HL-60 (cell line): ENCODE measurements around the gene KMT5B.

Experiments
- DNase-seq, 2 experiments: peaks; one replicate each; pipeline ENCODE4 v3.0.0-alpha.2; 2010 to 2020; ENCODE audit warnings: low read depth in 1 of 2, low spot score in 1 of 2
- H3K27ac ChIP-seq: fragments of 250-450 bp; sonication (Bioruptor Pico); replicated peaks from 2 replicates; pipeline ENCODE4 v1.5.1; 2020; ENCODE audit warnings: mild to moderate bottlenecking, moderate library complexity
- H3K27me3 ChIP-seq: fragments of 250-450 bp; sonication (Bioruptor Pico); 2 replicates; pipeline ENCODE4 v1.5.1; 2021; ENCODE audit warnings: mild to moderate bottlenecking, moderate library complexity; ENCODE audit not compliant: insufficient read depth, poor library complexity, severe bottlenecking
- H3K4me3 ChIP-seq: replicated peaks from 2 replicates; pipeline ENCODE4 v1.5.1; 2011; ENCODE audit warnings: mild to moderate bottlenecking, control low read depth, low read length; ENCODE audit not compliant: insufficient read depth
- CTCF ChIP-seq: IDR thresholded peaks from one replicate; pipeline ENCODE4 v1.5.1; 2011; ENCODE audit warnings: low read length, control low read depth, inconsistent platforms; ENCODE audit not compliant: insufficient read depth
- GABPA ChIP-seq: IDR thresholded peaks from 2 replicates; pipeline ENCODE4 v1.6.1; 2012; ENCODE audit warnings: low read depth
- POLR2AphosphoS5 ChIP-seq: IDR thresholded peaks from 2 replicates; pipeline ENCODE4 v1.6.1; 2012; ENCODE audit warnings: low read depth
- SPI1 ChIP-seq: IDR thresholded peaks from 2 replicates; pipeline ENCODE4 v1.6.1; 2012; ENCODE audit warnings: low read depth, mild to moderate bottlenecking, borderline replicate concordance
- TF ChIP-seq, protein P1 (sequence below): IDR thresholded peaks from 2 replicates; pipeline ENCODE4 v1.6.1; 2012; ENCODE audit warnings: low read depth; ENCODE audit not compliant: insufficient replicate concordance

Gene KMT5B

DNA sequence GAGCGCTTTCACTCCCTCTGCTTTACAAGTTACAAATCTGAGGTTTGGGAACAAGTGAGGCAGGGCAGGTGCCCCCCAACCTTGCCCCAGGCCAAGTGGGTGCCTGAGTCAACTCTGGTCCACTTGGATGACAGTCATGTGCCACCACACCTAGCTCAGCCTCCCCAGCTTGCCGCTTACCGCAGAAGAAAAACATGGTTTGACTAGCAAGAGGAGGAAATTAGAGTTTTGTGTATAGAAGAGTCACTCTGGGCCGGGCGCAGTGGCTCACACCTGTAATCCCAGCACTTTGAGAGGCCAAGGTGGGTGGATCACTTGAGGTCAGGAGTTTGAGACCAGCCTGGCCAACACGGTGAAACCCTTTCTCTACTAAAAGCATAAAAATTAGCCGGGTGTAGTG, 64.2 kb downstream of the KMT5B start:
- Histone ChIP-seq H3K27ac (no peak overlapping the region), H3K27me3 (no peaks in the 10 kb centered on the region), H3K4me3 (no peak overlapping the region)
- TF ChIP-seq POLR2AphosphoS5 (no peak), GABPA (no peak), SPI1 (no peak), CTCF (no peak)
- TF ChIP-seq, protein P1, sequence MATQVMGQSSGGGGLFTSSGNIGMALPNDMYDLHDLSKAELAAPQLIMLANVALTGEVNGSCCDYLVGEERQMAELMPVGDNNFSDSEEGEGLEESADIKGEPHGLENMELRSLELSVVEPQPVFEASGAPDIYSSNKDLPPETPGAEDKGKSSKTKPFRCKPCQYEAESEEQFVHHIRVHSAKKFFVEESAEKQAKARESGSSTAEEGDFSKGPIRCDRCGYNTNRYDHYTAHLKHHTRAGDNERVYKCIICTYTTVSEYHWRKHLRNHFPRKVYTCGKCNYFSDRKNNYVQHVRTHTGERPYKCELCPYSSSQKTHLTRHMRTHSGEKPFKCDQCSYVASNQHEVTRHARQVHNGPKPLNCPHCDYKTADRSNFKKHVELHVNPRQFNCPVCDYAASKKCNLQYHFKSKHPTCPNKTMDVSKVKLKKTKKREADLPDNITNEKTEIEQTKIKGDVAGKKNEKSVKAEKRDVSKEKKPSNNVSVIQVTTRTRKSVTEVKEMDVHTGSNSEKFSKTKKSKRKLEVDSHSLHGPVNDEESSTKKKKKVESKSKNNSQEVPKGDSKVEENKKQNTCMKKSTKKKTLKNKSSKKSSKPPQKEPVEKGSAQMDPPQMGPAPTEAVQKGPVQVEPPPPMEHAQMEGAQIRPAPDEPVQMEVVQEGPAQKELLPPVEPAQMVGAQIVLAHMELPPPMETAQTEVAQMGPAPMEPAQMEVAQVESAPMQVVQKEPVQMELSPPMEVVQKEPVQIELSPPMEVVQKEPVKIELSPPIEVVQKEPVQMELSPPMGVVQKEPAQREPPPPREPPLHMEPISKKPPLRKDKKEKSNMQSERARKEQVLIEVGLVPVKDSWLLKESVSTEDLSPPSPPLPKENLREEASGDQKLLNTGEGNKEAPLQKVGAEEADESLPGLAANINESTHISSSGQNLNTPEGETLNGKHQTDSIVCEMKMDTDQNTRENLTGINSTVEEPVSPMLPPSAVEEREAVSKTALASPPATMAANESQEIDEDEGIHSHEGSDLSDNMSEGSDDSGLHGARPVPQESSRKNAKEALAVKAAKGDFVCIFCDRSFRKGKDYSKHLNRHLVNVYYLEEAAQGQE = no peak
- no peak for DNase-seq

- TF ChIP-seq POLR2AphosphoS5 = no peak
- TF ChIP-seq CTCF = no peak
- DNase-seq = no peak
- Histone ChIP-seq H3K27me3 (no peaks in the 10 kb centered on the region), H3K4me3 (no peak overlapping the region), H3K27ac (no peak overlapping the region)
Measured at GRCh38 chr11:68148071-68148805, 64.9 kb downstream of the KMT5B start.

GRCh38 chr11:68146704-68147474, 66.2 kb downstream of the KMT5B start:
- DNase-seq = peak; percentile 40 to 44
- H3K4me3 ChIP-seq = no peak overlapping the region
- TF ChIP-seq, protein P1 = no peak
- TF ChIP-seq SPI1 = no peak
- TF ChIP-seq POLR2AphosphoS5 = no peak
- TF ChIP-seq CTCF = no peak
- no peaks in the 10 kb centered on the region for H3K27me3 ChIP-seq
- no peak overlapping the region for H3K27ac ChIP-seq
